ENCODE measurements around the gene SLC4A8. TPM values are rescaled to one million over a fixed set of nuclear protein-coding genes. Genes with fewer than 3 reads are reported as not detected.
"Not testable (repeated sequence)": the region's sequence is repeated elsewhere in the genome, so short reads cannot be mapped to it uniquely, and the experiment has no call there.

The SLC4A8 gene
- total and polyA plus RNA-seq, 12 donors: 3.0 to 27.0 (median 11.6) TPM

DNA sequence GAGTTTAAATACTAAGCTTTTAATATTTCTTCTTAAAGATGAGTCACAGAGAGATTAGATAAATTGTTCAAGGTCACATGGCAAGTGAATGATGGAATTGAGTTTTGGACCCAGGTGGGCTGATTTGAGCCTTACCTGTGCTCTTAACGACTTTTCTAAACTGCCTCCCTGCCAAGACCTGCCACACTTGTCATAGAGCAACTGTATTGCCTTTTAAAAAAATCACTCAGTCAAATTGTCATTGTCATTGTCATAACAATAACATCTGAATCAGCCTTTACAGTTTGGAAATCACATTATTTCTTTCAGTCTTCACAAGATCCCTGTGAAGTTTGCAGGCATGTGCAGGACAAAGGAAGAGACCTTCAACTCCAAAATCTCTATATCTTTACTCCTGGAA, 25.7 kb downstream of the SLC4A8 start:
- peak in 1 of 7 donors; percentile 11 for DNase-seq
- H3K36me3 ChIP-seq (replicated peaks in 1 of 2): no peaks in the 10 kb centered on the region
- H3K4me3 ChIP-seq: no peak overlapping the region
- 25 to 43% (median 30%) methylated on average over 1 of the region's 1 CpG for WGBS, 4 donors
- no peaks in the 10 kb centered on the region for H3K27me3 ChIP-seq
- no peak for TF ChIP-seq POLR2A (IDR thresholded peaks at IDR 0.05)
- TF ChIP-seq, protein P1, sequence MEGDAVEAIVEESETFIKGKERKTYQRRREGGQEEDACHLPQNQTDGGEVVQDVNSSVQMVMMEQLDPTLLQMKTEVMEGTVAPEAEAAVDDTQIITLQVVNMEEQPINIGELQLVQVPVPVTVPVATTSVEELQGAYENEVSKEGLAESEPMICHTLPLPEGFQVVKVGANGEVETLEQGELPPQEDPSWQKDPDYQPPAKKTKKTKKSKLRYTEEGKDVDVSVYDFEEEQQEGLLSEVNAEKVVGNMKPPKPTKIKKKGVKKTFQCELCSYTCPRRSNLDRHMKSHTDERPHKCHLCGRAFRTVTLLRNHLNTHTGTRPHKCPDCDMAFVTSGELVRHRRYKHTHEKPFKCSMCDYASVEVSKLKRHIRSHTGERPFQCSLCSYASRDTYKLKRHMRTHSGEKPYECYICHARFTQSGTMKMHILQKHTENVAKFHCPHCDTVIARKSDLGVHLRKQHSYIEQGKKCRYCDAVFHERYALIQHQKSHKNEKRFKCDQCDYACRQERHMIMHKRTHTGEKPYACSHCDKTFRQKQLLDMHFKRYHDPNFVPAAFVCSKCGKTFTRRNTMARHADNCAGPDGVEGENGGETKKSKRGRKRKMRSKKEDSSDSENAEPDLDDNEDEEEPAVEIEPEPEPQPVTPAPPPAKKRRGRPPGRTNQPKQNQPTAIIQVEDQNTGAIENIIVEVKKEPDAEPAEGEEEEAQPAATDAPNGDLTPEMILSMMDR (IDR thresholded peaks at IDR 0.05): no peak
- H3K9me3 ChIP-seq (replicated peaks in 1 of 3): no peaks in the 10 kb centered on the region
- peaks cover 15 to 25% of the 10 kb centered on the region in 2 donors for H3K4me1 ChIP-seq (replicated peaks in 1 of 2)
- peak overlapping the region; percentile 14 to 78 (median 43) for H3K27ac ChIP-seq
- intact Hi-C loops (cut with DNase I): no loop called here

DNA sequence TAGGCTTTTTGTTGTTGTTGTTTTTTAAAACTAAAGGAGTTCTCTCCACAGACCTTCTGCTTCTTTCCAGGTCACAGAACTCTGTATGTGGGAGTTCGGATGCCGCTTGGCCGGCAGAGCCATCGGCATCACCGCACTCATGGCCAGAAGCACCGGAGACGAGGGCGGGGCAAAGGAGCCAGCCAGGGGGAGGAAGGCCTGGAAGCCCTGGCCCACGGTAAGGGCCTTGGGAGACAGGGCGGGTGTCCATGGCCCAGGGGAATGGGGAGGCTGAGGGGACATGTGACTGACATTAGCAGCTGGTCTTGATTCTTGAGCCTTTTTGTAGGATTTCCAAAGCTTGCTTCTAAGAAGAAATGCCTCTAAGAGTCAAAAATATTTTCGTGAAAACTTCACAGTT, 26.2 kb downstream of the SLC4A8 start:
- peak; percentile 52 to 73 (median 63) for DNase-seq
- intact Hi-C loops (cut with DNase I): no loop called here
- H3K4me1 ChIP-seq (replicated peaks in 1 of 2): peaks cover 15 to 25% of the 10 kb centered on the region in 2 donors
- no peaks in the 10 kb centered on the region for H3K9me3 ChIP-seq (replicated peaks in 1 of 3)
- TF ChIP-seq, protein P1 (IDR thresholded peaks at IDR 0.05): no peak
- no peak for TF ChIP-seq POLR2A (IDR thresholded peaks at IDR 0.05)
- H3K27me3 ChIP-seq: no peaks in the 10 kb centered on the region
- H3K27ac ChIP-seq: peak overlapping the region; percentile 14 to 78 (median 43)
- H3K36me3 ChIP-seq (replicated peaks in 1 of 2): no peaks in the 10 kb centered on the region
- WGBS, 4 donors: 43 to 60% (median 50%) methylated on average over 11 of the region's 11 CpGs
- no peak overlapping the region for H3K4me3 ChIP-seq

DNA sequence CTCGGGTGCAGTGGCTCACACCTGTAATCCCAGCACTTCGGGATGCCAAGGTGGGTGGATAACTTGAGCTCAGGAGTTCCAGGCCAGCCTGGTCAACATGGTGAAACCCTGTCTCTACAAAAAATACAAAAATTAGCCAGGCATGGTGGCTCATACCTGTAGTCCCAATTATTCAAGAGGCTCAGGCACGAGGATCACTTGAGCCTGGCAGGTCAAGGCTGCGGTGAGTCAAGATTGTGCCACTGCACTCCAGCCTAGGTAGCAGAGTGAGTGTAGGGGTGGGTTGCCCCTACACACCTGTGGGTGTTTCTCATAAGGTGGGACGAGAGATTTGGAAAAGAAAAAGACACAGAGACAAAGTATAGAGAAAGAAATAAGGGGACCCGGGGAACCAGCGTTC, 29.4 kb downstream of the SLC4A8 start:
- intact Hi-C loops (cut with DNase I); H3K27me3 ChIP-seq; H3K27ac ChIP-seq; H3K9me3 ChIP-seq (replicated peaks in 1 of 3); H3K36me3 ChIP-seq (replicated peaks in 1 of 2); DNase-seq; H3K4me3 ChIP-seq: not testable (repeated sequence)
- peaks cover 15 to 24% of the 10 kb centered on the region in 2 donors for H3K4me1 ChIP-seq (replicated peaks in 1 of 2)
- WGBS, 4 donors: 84 to 91% (median 86%) methylated on average over 5 to 7 of the region's 7 CpGs

DNA sequence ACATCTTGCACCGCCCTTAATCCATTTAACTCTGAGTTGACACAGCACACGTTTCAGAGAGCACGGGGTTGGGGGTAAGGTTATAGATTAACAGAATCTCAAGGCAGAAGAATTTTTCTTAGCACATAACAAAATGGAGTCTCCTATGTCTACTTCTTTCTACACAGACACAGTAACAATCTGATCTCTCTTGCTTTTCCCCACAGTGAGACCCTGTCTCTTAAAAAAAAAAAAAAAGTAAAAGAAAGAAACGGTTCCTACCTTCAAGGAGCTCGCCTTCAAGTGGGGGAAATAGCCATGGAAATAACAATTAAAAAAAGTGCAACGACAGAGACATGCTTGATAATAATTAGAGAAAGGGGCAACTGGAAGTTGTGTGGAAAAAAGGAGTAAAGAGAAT, 30.4 kb downstream of the SLC4A8 start:
- DNase-seq; H3K27me3 ChIP-seq; H3K4me3 ChIP-seq; H3K27ac ChIP-seq; intact Hi-C loops (cut with DNase I); H3K9me3 ChIP-seq (replicated peaks in 1 of 3); H3K36me3 ChIP-seq (replicated peaks in 1 of 2): not testable (repeated sequence)
- 82 to 89% (median 87%) methylated on average over 3 of the region's 6 CpGs for WGBS, 4 donors
- peaks cover 7 to 14% of the 10 kb centered on the region in 2 donors for H3K4me1 ChIP-seq (replicated peaks in 1 of 2)

DNA sequence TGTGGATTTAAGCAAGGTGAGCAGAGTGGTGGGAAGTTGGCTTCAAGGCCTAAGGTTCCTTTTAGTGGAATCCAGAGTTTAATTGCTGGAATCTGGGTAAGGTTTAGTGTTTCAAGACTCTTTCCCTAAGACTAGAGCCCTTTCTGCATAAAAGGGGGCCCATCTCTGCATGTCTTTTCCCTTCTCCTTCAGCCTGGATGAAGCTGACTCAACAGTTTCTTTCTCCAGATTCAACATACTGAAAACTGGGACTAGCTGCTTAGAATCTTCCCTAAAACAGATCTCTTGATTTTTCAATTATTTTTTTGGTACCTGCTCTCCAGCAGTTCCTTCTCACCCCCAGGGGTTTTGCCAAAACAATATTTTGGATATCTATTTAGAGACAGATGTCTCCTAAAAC, 34.0 kb downstream of the SLC4A8 start:
- no peaks in the 10 kb centered on the region for H3K4me1 ChIP-seq (replicated peaks in 1 of 2)
- H3K36me3 ChIP-seq (replicated peaks in 1 of 2): peaks cover 0 to 10% of the 10 kb centered on the region in 2 donors
- no peaks in the 10 kb centered on the region for H3K27me3 ChIP-seq
- H3K9me3 ChIP-seq (replicated peaks in 1 of 3): no peaks in the 10 kb centered on the region
- DNase-seq: no peak
- no peak overlapping the region for H3K27ac ChIP-seq
- TF ChIP-seq, protein P1 (IDR thresholded peaks at IDR 0.05): no peak
- TF ChIP-seq POLR2A (IDR thresholded peaks at IDR 0.05): no peak
- no peak overlapping the region for H3K4me3 ChIP-seq
- intact Hi-C loops (cut with DNase I): no loop called here

Data from adrenal gland (tissue), 12 donors.